Stimulated activated memory B cell treated with anti-CD40 and anti-IgM and Interleukin-4, amounts not matched to agents 10 μg/mL and 1 μg/mL and 100 μg/mL, for 72 hours (primary cell): Measurements from ENCODE around the gene NEURL1.
A peak's percentile ranks its signal among the peaks of the same experiment; 100 is the strongest.

Experiments used
- ATAC-seq: fragments of 150-1000 bp; cut with Tn5 transposase; 2 replicates; pipeline ENCODE4 v1.10.0; 2021
- H3K27ac Mint-ChIP-seq: one replicate; pipeline ENCODE4 v1.8.0; 2022; ENCODE audit warnings: mild to moderate bottlenecking, mixed read lengths
- H3K27me3 Mint-ChIP-seq: one replicate; pipeline ENCODE4 v1.8.0; 2022; ENCODE audit warnings: mixed read lengths
- H3K36me3 Mint-ChIP-seq: one replicate; pipeline ENCODE4 v1.8.0; 2022; ENCODE audit warnings: mixed read lengths
- H3K4me1 Mint-ChIP-seq: one replicate; pipeline ENCODE4 v1.8.0; 2022; ENCODE audit warnings: mixed read lengths
- H3K4me3 Mint-ChIP-seq: one replicate; pipeline ENCODE4 v1.8.0; 2022; ENCODE audit warnings: mild to moderate bottlenecking, moderate library complexity, mixed read lengths
- H3K9me3 Mint-ChIP-seq: one replicate; pipeline ENCODE4 v1.8.0; 2022; ENCODE audit warnings: mixed read lengths

NEURL1 gene

DNA sequence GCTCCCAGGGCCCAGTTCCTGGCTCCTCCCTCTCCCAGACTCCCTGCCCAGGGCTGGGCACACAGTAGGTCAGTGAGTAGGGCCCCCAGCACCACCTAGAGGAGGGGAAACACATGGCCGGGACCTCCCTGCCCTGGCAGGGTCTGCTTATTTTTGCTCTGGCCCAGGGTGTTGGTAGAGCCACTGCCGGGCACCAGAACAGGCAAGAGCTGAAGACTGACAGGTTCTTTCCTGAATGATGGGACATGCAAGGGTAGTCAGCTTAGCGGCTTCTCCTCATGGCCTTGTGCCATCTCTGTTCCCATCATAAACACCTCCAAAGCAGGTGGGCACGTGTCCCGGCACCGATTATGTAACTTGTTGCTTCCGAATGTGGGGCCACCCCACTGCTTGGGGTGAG lies 86.5 kb downstream of the NEURL1 start:
- H3K4me1 Mint-ChIP-seq = peaks cover 5% of the 10 kb centered on the region
- no peak overlapping the region for H3K4me3 Mint-ChIP-seq
- H3K9me3 Mint-ChIP-seq = no peaks in the 10 kb centered on the region
- no peak overlapping the region for H3K27ac Mint-ChIP-seq
- no peak for ATAC-seq
- H3K36me3 Mint-ChIP-seq = no peaks in the 10 kb centered on the region
- peaks cover 6% of the 10 kb centered on the region for H3K27me3 Mint-ChIP-seq

- H3K9me3 Mint-ChIP-seq = no peaks in the 10 kb centered on the region
- H3K4me3 Mint-ChIP-seq = no peak overlapping the region
- no peak overlapping the region for H3K27ac Mint-ChIP-seq
- no peak for ATAC-seq
- peaks cover 5% of the 10 kb centered on the region for H3K4me1 Mint-ChIP-seq
- H3K27me3 Mint-ChIP-seq = peaks cover 2% of the 10 kb centered on the region
- no peaks in the 10 kb centered on the region for H3K36me3 Mint-ChIP-seq
Measured at GRCh38 chr10:103580430-103580829, 86.9 kb downstream of the NEURL1 start.

- Mint-ChIP-seq H3K4me1 (peaks cover 5% of the 10 kb centered on the region), H3K36me3 (no peaks in the 10 kb centered on the region), H3K4me3 (no peak overlapping the region), H3K27ac (no peak overlapping the region), H3K9me3 (no peaks in the 10 kb centered on the region), H3K27me3 (no peaks in the 10 kb centered on the region)
- no peak for ATAC-seq
Measured at GRCh38 chr10:103581499-103581898, 88.0 kb downstream of the NEURL1 start.

GRCh38 chr10:103582331-103583123 lies 89.0 kb downstream of the NEURL1 start:
- Mint-ChIP-seq H3K27ac (no peak overlapping the region), H3K4me1 (peaks cover 5% of the 10 kb centered on the region), H3K4me3 (no peak overlapping the region), H3K27me3 (no peaks in the 10 kb centered on the region), H3K9me3 (peaks cover 4% of the 10 kb centered on the region), H3K36me3 (peaks cover 2% of the 10 kb centered on the region)
- no peak for ATAC-seq

GRCh38 chr10:103583871-103584215 lies 90.3 kb downstream of the NEURL1 start:
- Mint-ChIP-seq H3K36me3 (peaks cover 10% of the 10 kb centered on the region), H3K9me3 (peaks cover 6% of the 10 kb centered on the region), H3K27ac (peak overlapping the region; percentile 35), H3K4me3 (peak overlapping the region; percentile 75), H3K4me1 (peaks cover 5% of the 10 kb centered on the region), H3K27me3 (no peaks in the 10 kb centered on the region)
- ATAC-seq = no peak

- H3K4me3 Mint-ChIP-seq = peak overlapping the region; percentile 75
- H3K36me3 Mint-ChIP-seq = peaks cover 10% of the 10 kb centered on the region
- peak; percentile 66 for ATAC-seq
- peak overlapping the region; percentile 35 for H3K27ac Mint-ChIP-seq
- H3K9me3 Mint-ChIP-seq = peaks cover 6% of the 10 kb centered on the region
- H3K4me1 Mint-ChIP-seq = peaks cover 5% of the 10 kb centered on the region
- H3K27me3 Mint-ChIP-seq = no peaks in the 10 kb centered on the region
Measured at GRCh38 chr10:103584216-103585010, 90.9 kb downstream of the NEURL1 start.

DNA sequence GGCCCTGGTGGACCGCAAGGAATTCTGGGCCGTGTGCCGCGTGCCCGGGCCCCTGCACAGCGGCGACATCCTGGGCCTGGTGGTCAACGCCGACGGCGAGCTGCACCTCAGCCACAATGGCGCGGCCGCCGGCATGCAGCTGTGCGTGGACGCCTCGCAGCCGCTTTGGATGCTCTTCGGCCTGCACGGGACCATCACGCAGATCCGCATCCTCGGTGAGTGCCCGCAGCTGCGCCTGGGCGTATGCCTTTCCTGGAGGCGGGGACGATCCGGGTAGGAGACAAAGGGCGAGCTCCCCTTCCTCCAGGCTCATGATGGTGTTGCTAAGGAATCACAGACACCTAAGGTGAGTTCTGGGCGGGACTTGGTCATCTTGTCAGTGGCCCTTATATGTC lies 91.5 kb downstream of the NEURL1 start:
- no peak for ATAC-seq
- Mint-ChIP-seq H3K9me3 (peaks cover 6% of the 10 kb centered on the region), H3K27me3 (no peaks in the 10 kb centered on the region), H3K4me3 (peak overlapping the region; percentile 75), H3K4me1 (peaks cover 5% of the 10 kb centered on the region), H3K36me3 (peaks cover 10% of the 10 kb centered on the region), H3K27ac (no peak overlapping the region)

- Mint-ChIP-seq H3K4me3 (no peak overlapping the region), H3K27me3 (no peaks in the 10 kb centered on the region), H3K9me3 (peaks cover 6% of the 10 kb centered on the region), H3K4me1 (peaks cover 5% of the 10 kb centered on the region), H3K36me3 (peaks cover 10% of the 10 kb centered on the region), H3K27ac (no peak overlapping the region)
- no peak for ATAC-seq
Measured at GRCh38 chr10:103587073-103587472, 93.6 kb downstream of the NEURL1 start.

DNA sequence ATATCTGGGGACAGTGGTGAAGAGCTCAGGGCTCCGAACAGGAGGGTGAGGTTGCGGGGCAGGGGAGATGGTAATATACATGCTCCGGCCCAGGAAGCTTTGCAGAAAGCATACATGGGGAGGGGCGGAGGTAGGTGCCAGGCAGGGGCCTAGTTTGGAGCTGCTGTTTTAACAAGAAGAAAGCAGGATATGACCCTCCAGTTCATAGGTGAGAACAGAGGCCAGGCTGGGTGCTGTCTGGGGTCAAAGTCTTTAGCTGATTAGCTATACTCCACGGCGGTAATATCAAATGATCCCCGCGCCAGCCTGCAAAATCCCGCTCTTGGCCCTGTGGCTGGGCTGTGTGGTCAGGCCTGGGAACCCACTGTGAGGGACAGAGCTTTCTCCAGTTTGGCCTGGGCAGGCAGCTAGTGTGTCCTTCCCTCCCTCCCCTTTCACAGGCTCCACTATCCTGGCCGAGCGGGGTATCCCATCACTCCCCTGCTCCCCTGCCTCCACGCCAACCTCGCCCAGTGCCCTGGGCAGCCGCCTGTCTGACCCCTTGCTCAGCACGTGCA lies 95.6 kb downstream of the NEURL1 start:
- Mint-ChIP-seq H3K4me1 (peaks cover under 1% of the 10 kb centered on the region), H3K36me3 (peaks cover 10% of the 10 kb centered on the region), H3K27ac (no peak overlapping the region), H3K9me3 (peaks cover 6% of the 10 kb centered on the region), H3K4me3 (no peak overlapping the region), H3K27me3 (no peaks in the 10 kb centered on the region)
- no peak for ATAC-seq

DNA sequence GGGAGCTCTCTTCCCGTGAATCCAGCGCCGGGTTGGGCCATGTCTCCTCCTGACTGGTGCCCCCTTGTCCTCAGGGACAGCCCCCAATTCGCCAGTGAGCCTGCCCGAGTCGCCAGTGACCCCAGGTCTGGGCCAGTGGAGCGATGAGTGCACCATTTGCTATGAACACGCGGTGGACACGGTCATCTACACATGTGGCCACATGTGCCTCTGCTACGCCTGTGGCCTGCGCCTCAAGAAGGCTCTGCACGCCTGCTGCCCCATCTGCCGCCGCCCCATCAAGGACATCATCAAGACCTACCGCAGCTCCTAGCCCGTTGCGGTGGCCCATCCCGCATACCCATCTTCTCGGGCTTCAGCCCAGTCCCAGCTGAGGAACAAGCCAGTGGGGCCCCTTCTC lies 96.6 kb downstream of the NEURL1 start:
- no peak overlapping the region for H3K27ac Mint-ChIP-seq
- peaks cover 10% of the 10 kb centered on the region for H3K36me3 Mint-ChIP-seq
- ATAC-seq = no peak
- no peaks in the 10 kb centered on the region for H3K4me1 Mint-ChIP-seq
- H3K27me3 Mint-ChIP-seq = no peaks in the 10 kb centered on the region
- H3K4me3 Mint-ChIP-seq = no peak overlapping the region
- peaks cover 6% of the 10 kb centered on the region for H3K9me3 Mint-ChIP-seq

DNA sequence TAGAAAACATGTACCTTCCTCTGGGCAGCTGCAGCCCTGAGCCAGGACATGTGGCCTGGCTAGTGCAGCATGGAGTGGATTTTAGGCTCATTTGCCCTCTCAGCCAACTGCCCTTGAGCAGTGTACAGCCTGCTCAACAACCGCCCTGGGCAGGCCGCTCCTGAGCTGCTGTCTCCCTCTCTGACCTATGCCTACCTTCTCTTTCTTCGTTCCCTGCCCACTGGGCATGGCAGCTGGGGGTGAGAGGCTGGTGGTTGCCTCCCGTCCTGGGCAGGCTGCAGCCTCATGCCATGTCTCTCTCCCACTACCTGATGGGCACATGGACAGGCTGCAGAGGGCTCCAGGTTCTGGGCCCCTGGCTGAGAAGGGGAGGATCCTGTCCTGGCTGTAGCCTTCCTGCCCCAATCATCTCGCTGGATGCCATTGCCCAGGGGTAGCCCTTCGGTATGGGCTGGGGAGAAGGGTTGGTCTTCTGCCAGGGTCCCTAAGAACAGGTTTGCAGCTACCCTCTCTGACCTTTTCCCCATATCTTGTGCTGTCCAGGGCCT lies 97.3 kb downstream of the NEURL1 start:
- ATAC-seq = no peak
- H3K27me3 Mint-ChIP-seq = no peaks in the 10 kb centered on the region
- H3K9me3 Mint-ChIP-seq = peaks cover 6% of the 10 kb centered on the region
- no peak overlapping the region for H3K4me3 Mint-ChIP-seq
- H3K27ac Mint-ChIP-seq = no peak overlapping the region
- no peaks in the 10 kb centered on the region for H3K4me1 Mint-ChIP-seq
- H3K36me3 Mint-ChIP-seq = peaks cover 10% of the 10 kb centered on the region

DNA sequence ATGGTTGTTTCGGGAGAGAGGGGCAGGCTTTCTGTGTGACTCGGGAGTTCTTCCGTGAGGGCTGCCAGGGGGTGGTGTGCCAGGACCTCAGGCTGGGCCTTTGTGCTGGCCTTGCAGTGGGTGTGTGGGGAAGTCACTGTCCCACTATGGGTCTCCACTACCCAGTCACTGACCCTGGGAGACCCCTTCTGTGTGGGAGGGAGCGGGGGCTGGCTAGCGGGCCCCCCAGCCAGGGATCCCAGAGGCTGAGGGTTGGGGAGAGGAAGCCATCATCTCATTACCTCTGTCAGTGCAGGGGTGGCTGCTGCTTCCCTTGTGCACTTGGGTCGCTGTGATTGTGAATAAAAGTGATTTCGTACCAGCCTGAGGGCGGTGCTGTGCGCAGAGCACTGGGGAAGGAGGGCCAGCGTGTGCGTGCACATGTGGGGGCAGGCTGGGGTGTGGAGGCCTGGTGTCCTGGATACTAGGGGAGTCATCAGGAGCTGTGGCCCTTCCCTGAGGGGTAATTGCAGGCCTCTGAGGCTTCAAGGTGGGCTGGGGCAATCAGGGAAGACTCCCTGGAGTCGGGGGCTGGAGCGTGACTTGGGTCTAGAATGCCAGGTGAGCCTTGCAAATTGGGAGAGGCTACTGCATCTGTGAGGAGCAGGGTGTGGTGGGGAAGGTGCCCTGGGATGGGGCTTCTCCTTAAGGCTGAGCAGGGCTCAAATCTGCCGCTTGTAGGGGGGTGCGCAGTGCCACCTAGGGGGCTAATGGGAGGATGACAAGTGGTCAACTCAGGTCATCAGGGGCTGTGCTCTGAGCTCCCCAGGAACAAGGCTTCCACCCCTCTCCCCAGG lies 98.9 kb downstream of the NEURL1 start:
- no peak overlapping the region for H3K27ac Mint-ChIP-seq

GRCh38 chr10:103593022-103593570 lies 99.6 kb downstream of the NEURL1 start:
- Mint-ChIP-seq H3K9me3 (no peaks in the 10 kb centered on the region), H3K36me3 (peaks cover 4% of the 10 kb centered on the region), H3K27ac (no peak overlapping the region), H3K27me3 (no peaks in the 10 kb centered on the region), H3K4me3 (no peak overlapping the region), H3K4me1 (no peaks in the 10 kb centered on the region)
- no peak for ATAC-seq

More for the DNA sequence above, 98.9 kb downstream of the NEURL1 start:
- Mint-ChIP-seq H3K9me3 (peaks cover 3% of the 10 kb centered on the region), H3K36me3 (peaks cover 9% of the 10 kb centered on the region), H3K4me1 (no peaks in the 10 kb centered on the region), H3K4me3 (no peak overlapping the region), H3K27me3 (no peaks in the 10 kb centered on the region)
- peak; percentile 64 for ATAC-seq

- Mint-ChIP-seq H3K4me3 (no peak overlapping the region), H3K9me3 (no peaks in the 10 kb centered on the region), H3K36me3 (peaks cover 6% of the 10 kb centered on the region), H3K27ac (no peak overlapping the region), H3K27me3 (no peaks in the 10 kb centered on the region), H3K4me1 (no peaks in the 10 kb centered on the region)
- no peak for ATAC-seq
Measured at GRCh38 chr10:103595933-103596726, 102.6 kb downstream of the NEURL1 start.
